ENCODE measurements around the gene MADD. TPM values are rescaled to one million over a fixed set of nuclear protein-coding genes. Genes with fewer than 3 reads are reported as not detected.

The MADD gene
- total and polyA plus RNA-seq, 10 of the 15 experiments (the other 5 are each of a cell fraction or from before 2014, with no cell fraction given) = 0.47 to 35.4 (median 17.6) TPM

GRCh38 chr11:47233051-47233450 is 36.9 kb upstream of the MADD start (continued):
- no peak for TF ChIP-seq ZBTB4 (CRISPR knock-in tag; IDR thresholded peaks at IDR 0.05)
- no peak for TF ChIP-seq KDM1A (IDR thresholded peaks at IDR 0.05; ENCODE audit: borderline replicate concordance)
- TF ChIP-seq ZNF24 (IDR thresholded peaks at IDR 0.05) = no peak
- TF ChIP-seq CHD4 (IDR thresholded peaks at IDR 0.05) = no peak
- TF ChIP-seq NFYB (IDR thresholded peaks at IDR 0.05; ENCODE audit: insufficient read depth, low read depth, low read length) = no peak
- no peak for TF ChIP-seq SPI1 (IDR thresholded peaks at IDR 0.05; ENCODE audit: borderline replicate concordance, insufficient read depth, low read depth, low read length)
- no peak for TF ChIP-seq SP1 (IDR thresholded peaks at IDR 0.05; ENCODE audit: low read depth, low read length)
- no peak for TF ChIP-seq JUNB (IDR thresholded peaks at IDR 0.05)
- TF ChIP-seq JUND (IDR thresholded peaks at IDR 0.05; ENCODE audit: low read depth, low read length) = no peak

GRCh38 chr11:47233989-47234668 is 35.8 kb upstream of the MADD start:
- POLR2A ChIA-PET = interaction anchor here (0.6 to 1.7 kb wide), 4 partner anchors 18 to 818 kb away, joined by 4 to 5 read pairs (median 4); no protein-coding TSS in a partner anchor
- in situ Hi-C loops (cut with MboI) (no loop called here), intact Hi-C loops (cut with micrococcal nuclease; ENCODE audit: unreplicated experiment) (no loop called here)
- SMC1A ChIA-PET (ENCODE audit: uncharacterized antibody, unreplicated experiment) = interaction anchor here (0.7 to 1.6 kb wide), 4 partner anchors 25 to 178 kb away, joined by 3 to 5 read pairs (median 4); no protein-coding TSS in a partner anchor
- DNase-seq (ENCODE audit: low read depth, low spot score) = no peak
- H3K27me3 ChIP-seq (replicated peaks in 1 of 2; ENCODE audit: control insufficient read depth in 2 of 2, insufficient read depth in 2 of 2, low read length in 1 of 2) = no peaks in the 10 kb centered on the region
- H3K36me3 ChIP-seq (ENCODE audit: control insufficient read depth in 2 of 2, insufficient read depth in 2 of 2, low read length in 1 of 2) = peaks cover 15 to 22% of the 10 kb centered on the region in 2 experiments
- RAD21 ChIA-PET (ENCODE audit: unreplicated experiment) = interaction anchor here (0.6 to 1.4 kb wide), 4 partner anchors 19 to 178 kb away, joined by 3 to 4 read pairs (median 3); partner anchors contain the start of gene DDB2
- no peak for FAIRE-seq
- BruUV-seq (replicated peaks) = no TSS peak
- no peaks in the 10 kb centered on the region for H3K4me1 ChIP-seq (ENCODE audit: control insufficient read depth, insufficient read depth, low read length)
- WGBS (ENCODE audit: insufficient coverage, insufficient replicate concordance, low lambda C conversion rate, missing lambda C conversion rate) = 91% methylated on average over 11 of the region's 11 CpGs
- H3K27ac ChIP-seq (ENCODE audit: control insufficient read depth, insufficient read depth) = no peak overlapping the region
- CTCF ChIA-PET = interaction anchor here (0.6 to 5.8 kb wide), 9 partner anchors 14 to 1044 kb away, joined by 3 to 22 read pairs (median 6); partner anchors contain the start of genes ACP2 and DDB2
- no peak overlapping the region for H3K4me2 ChIP-seq (ENCODE audit: control insufficient read depth, insufficient read depth)
- peak; percentile 45 for ATAC-seq
- no peak overlapping the region for H3K9ac ChIP-seq (ENCODE audit: control insufficient read depth, insufficient read depth, low read length)
- no peaks in the 10 kb centered on the region for H3K9me3 ChIP-seq (replicated peaks; ENCODE audit: control insufficient read depth, insufficient read depth, low read length)
- H4K20me1 ChIP-seq (ENCODE audit: control insufficient read depth, insufficient read depth) = no peaks in the 10 kb centered on the region
- no peaks in the 10 kb centered on the region for H3K79me2 ChIP-seq (ENCODE audit: control insufficient read depth, insufficient read depth, low read length)
- H2AFZ ChIP-seq (ENCODE audit: control insufficient read depth, low read depth, low read length) = no peak overlapping the region
- H3K4me3 ChIP-seq = no peak overlapping the region
- TF ChIP-seq CTCF (IDR thresholded peaks at IDR 0.05 in 2 of 3, conservative IDR thresholded peaks at IDR 0.05 in 1 of 3; ENCODE audit: control insufficient read depth in 2 of 3, extremely low read depth in 1 of 3, insufficient read depth in 1 of 3, low read depth in 3 of 3, low read length in 3 of 3) (peak in 2 of 3 experiments; percentile 4 to 9; a peak in 1 of 6 replicates), POLR2AphosphoS2 (IDR thresholded peaks at IDR 0.05; ENCODE audit: low read depth, low read length) (no peak), CBX3 (IDR thresholded peaks at IDR 0.05; ENCODE audit: borderline replicate concordance, low read depth) (no peak), LARP7 (IDR thresholded peaks at IDR 0.05) (no peak), IRF5 (IDR thresholded peaks at IDR 0.05; ENCODE audit: borderline replicate concordance) (no peak), SMC3 (IDR thresholded peaks at IDR 0.05; ENCODE audit: borderline replicate concordance, low read length) (no peak), FOXK2 (IDR thresholded peaks at IDR 0.05) (no peak)

Measured in GM12878 (cell line).